Activated CD8-positive, alpha-beta memory T cell treated with anti-CD3 and anti-CD28 coated beads, Interleukin-2, amount 50 U/mL, for 48 hours (primary cell): ENCODE data around the gene ZNF740.
"Not testable (repeated sequence)": the region's sequence is repeated elsewhere in the genome, so short reads cannot be mapped to it uniquely, and the experiment has no call there.

Experiments
- DNase-seq: peaks from one replicate; pipeline ENCODE4 v3.0.0-alpha.2; 2020

ZNF740 gene

DNA sequence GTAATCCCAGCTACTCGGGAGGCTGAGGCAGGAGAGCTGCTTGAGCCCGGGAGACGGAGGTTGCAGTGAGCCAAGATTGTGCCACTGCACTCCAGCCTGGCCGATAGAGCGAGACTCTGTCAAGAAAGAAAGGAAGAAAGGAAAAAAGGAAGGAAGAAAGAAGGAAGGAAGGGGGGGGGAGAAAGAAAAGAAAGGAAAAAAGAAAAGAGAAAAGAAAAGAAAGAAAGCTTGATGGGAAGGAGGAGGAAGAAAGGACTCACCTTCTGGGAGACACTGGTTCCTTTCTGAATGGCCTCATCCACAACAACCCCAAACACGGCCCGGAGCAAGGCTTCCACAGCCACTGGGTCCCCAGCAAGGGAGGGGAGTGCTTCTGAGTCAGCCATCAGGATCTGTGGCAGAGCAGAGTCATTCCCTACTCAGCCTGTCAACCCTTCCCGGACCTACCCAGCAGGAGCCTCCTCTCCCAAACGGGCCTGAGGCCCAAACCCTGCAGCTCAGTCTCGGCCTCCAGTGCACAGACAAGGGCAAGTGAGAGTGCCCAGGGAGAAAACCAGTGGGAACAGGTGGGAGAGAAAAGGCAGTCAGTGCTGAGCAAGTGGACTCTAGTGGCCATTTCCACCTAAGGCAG, 7.3 kb upstream of the ZNF740 start:
- no peak for DNase-seq

DNA sequence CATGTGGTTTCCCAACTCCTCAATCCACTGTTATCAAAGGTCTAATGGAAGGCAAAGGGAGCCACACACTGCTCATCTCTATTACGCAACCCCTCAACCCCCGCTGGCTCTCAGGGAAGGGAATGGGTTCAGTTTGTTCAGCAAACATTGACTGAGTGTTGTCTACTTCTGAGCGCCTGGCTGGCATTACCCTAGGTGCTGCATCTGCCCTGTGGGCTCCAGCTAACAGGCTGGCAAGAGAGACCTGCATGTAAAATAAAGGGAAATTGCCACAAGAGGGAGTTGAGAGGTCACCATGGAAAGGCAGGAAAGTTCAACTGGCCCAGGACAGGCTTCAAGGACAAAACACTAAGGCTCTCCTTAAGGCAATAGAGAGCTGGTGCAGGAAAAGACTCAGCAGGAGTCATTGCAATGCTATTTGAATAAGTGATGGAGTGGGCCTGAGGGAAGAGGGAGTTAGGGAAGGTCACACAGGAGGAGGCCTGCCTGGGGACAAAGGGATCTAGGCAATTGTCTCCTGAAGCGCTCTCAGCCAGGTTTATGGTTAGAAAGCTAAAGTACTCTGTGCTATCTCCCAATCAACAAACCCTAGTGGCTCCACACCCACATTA, 5.5 kb upstream of the ZNF740 start:
- DNase-seq, result no peak

- no peak for DNase-seq
Observed at GRCh38 chr12:53176750-53177149, 3.8 kb upstream of the ZNF740 start.

DNA sequence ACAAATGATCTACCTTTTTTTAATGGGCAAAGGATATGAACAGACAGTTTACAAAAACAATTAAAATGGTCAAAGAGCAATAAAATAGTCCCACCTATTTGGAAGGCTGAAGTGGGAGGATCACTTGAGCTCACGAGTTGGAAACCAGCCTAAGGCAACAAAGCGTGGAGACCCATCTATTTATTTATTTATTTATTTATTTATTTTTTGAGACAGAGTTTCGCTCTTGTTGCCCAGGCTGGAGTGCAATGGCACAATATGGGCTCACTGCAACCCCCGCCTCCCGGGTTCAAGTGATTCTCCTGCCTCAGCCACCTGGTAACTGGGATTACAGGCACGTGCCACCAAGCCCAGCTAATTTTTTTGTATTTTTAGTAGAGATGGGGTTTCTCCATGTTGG, 3.1 kb upstream of the ZNF740 start:
- not testable (repeated sequence) for DNase-seq

- peak; percentile 43 for DNase-seq
Observed at GRCh38 chr12:53178803-53179202, 1.7 kb upstream of the ZNF740 start.

- DNase-seq, result no peak
Observed at GRCh38 chr12:53179687-53180219, 769 bp upstream of the ZNF740 start.

DNA sequence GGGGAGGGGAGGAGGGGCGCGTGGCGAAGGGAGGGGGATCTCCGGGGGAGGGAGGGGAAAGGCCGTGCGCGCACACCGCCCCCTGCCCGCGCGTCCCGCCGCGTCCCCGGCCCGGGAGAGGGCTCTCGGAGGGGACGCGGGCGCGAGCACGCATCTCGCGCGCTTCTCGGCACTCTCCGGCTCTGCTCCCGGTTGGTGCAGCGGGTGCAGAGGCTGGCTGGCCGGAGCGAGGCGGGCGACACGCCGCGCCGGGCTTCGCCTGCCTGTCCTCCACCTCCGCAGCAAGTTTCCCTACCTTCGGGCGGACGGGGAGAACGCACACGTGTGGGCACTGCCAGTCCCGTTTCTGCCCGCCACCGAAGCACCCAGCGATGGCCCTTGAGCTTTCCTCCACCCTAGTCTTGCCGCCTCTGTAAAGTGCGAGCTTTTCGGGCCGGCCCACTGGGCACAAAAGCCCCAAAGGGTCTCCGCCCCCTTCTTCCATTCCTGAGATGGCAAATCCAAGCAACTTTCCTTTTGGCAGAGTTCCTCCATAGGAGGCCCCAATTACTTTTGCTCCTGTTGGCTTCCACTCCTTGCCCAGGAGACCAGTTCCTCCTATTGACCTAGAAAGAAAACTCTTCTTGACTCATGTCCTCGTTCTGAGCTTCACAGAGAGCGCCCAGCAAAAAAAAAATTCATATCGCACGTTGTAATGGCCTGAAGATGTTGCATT, 566 bp downstream of the ZNF740 start:
- peak; percentile 88 for DNase-seq

GRCh38 chr12:53181935-53182334, 1.4 kb downstream of the ZNF740 start:
- DNase-seq, result peak; percentile 35

GRCh38 chr12:53182903-53183302, 2.4 kb downstream of the ZNF740 start:
- no peak for DNase-seq

DNA sequence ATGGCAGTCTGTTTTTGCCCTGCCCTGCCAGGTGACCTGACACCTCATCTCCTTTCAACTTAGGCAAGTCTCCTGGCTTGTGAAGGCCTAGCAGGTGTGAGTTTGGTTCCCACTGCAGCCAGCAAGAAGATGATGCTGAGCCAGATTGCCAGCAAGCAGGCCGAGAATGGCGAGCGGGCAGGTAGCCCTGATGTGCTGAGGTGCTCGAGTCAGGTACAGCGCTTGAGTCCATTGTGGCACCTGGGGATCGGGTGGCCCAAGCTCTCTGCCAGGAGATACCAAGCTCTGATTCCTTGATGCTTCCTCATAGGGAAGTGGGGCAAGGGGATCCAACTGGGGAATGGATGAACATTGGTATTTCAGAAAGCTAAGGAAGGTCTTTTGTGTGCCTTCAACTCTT, 4.3 kb downstream of the ZNF740 start:
- DNase-seq, result peak; percentile 49

DNA sequence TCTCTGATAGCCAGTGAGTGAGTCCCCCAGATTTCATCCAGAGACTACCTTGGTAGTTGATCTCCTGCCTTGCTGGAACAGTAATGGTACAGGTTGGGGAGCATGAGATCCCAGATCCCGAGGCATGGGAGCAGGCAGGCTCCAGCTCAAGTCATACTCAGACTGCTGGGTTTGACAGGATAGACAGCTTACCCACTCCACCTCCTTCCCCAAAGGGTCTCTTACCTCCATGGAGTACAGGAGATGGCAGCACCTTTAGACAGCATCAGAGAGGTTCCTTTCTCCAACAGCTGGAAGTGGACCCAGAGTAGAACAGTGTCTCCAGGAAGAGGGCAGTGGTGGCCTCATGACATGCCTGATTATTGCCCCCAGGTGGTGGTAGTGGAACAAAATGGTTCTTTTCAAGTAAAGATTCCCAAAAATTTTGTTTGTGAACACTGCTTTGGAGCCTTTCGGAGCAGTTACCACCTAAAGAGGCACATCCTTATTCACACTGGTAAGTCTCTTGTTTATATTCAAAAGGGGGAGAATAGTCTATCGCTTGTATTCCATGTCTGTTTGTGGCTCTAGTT, 5.1 kb downstream of the ZNF740 start:
- peak; percentile 39 for DNase-seq

DNA sequence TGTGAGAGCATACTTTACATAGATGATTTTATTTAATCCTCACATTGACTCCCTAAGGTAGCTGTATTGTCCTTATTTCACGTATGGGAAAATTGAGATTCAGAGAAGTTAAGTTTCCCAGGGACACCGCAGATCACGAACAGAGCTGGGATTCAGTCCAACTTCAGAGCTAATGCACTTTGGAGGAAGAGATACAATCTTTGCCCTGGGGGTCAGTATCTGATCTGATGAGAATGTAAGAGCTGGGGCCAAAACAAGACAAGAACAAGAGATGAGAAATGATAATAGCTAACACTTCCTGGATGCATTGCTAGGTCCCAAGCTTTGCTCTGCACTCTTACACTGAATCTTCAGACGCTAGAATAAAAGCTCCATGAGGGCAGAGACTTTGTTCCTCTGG, 6.2 kb downstream of the ZNF740 start:
- no peak for DNase-seq

- no peak for DNase-seq
Observed at GRCh38 chr12:53187145-53187899, 6.8 kb downstream of the ZNF740 start.

DNA sequence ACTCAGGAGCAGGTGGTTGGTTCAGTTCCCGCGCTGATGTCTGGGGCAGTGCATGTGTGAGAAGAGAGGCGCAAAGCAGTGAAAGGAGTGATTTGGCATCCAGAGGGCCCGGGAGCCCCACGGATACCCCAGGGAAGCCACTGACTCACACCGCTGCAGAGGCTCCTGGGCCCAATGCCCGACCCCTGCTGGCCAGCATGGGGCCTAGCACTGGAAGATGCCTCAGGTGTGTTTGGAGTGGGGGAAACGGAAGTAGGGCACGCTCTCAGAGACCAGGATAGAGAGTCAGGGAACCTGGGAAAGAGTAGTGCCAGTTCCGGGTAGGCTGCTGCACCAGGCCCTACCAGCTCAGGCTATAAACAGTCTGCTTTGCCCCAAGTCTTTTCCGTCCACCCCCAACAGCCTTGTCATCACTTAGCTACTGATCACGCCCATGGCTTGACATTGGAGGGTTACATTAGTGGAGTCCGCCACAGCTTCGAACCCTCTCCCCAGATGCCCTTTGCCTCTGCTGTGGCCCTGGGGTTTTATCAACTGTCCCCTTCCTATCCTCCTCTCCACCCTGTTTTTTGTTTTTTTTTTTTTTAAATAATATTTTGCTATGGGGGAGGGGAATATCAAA, 9.7 kb downstream of the ZNF740 start:
- DNase-seq, result peak; percentile 77

DNA sequence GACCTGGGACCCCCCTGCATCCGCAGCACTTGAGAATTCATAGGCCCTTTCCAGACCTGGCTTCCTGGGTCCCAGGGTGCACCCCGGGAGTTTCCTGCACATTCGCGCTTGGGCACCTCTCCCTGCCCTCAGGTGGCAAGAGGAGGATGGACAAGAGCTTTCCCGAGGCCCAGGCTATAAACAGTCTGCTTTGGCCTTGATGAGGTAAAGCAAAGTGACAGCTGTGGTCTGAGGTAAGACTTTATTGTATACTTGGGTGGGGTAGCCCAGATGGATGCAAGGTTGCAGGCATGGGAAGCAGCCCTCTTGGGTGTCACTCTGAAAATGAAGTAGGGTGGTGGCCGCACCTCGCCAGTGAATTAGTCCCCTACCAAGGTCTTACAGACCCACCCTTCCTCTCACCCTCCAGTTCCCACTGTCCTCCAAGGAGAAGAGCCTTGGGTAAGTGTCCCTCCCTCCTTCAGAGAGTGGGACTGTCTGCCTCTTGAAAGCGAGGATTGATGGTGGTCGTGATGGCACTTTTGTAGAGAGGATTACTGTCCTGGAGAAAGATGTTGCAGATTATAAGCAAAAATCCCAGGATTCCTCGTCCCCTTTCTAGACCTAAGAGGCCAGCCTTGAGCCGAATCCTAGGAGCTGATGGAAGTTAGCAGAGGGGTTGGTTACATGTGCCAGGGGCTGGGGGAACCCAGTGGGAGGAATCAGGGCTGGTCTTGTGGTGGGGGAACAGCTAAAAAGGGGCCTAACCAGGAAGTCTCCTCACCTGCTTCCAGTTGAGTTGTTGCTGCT, 10.8 kb downstream of the ZNF740 start:
- DNase-seq, result no peak

GRCh38 chr12:53191885-53192530, 11.5 kb downstream of the ZNF740 start:
- no peak for DNase-seq

GRCh38 chr12:53192531-53193021, 12.1 kb downstream of the ZNF740 start:
- DNase-seq, result no peak

- DNase-seq, result no peak
Observed at GRCh38 chr12:53193040-53193439, 12.5 kb downstream of the ZNF740 start.

- no peak for DNase-seq
Observed at GRCh38 chr12:53193985-53194716, 13.6 kb downstream of the ZNF740 start.

GRCh38 chr12:53194973-53195372, 14.5 kb downstream of the ZNF740 start:
- DNase-seq, result no peak
